Transverse colon (tissue), 4 donors: ENCODE results near the gene MATN3. TPM values are rescaled to one million over a fixed set of nuclear protein-coding genes. Genes with fewer than 3 reads are reported as not detected.

Experiments used
- DNase-seq: peaks from one replicate; pipeline ENCODE4 v3.0.0-alpha.2; 2019
- H3K27ac ChIP-seq, 4 donors: fragments of 200-600 bp; sonication (generic); 2 replicates each; pipeline ENCODE4 v1.5.1; 2016 to 2018; ENCODE audit warnings: inconsistent platforms in 4 of 4
- H3K27me3 ChIP-seq: fragments of 200-600 bp; sonication (generic); 2 replicates; pipeline ENCODE4 v1.5.1; 2017; ENCODE audit warnings: inconsistent platforms
- H3K36me3 ChIP-seq, 4 donors: fragments of 200-600 bp; sonication (generic); 2 replicates each; pipeline ENCODE4 v1.5.1; 2017 to 2019; ENCODE audit warnings: inconsistent platforms in 4 of 4
- H3K4me1 ChIP-seq, 4 donors: fragments of 200-600 bp; sonication (generic); 2 replicates each; pipeline ENCODE4 v1.5.1; 2017 to 2020; ENCODE audit warnings: inconsistent platforms in 4 of 4
- H3K4me3 ChIP-seq, 4 donors: fragments of 200-600 bp; sonication (generic); 1 replicate in 1 of 4; 2 replicates in 3 of 4; pipeline versions ENCODE4 v1.5.1 to v1.6.1; 2017 to 2019; ENCODE audit warnings: inconsistent platforms in 4 of 4
- H3K9me3 ChIP-seq, 2 donors: fragments of 200-600 bp; sonication (generic); 2 replicates each; pipeline ENCODE4 v1.5.1; 2017 to 2019; ENCODE audit warnings: inconsistent platforms in 2 of 2
- EP300 ChIP-seq: sonication (generic); formaldehyde crosslinking; IDR thresholded peaks from one replicate; pipeline ENCODE4 v1.6.1; 2017; ENCODE audit warnings: antibody characterized with exemption, low read depth
- POLR2A ChIP-seq: fragments of 450-650 bp; IDR thresholded peaks from one replicate; pipeline ENCODE4 v1.6.1; 2016; ENCODE audit warnings: antibody characterized with exemption, mild to moderate bottlenecking, moderate library complexity
- POLR2AphosphoS5 ChIP-seq, 3 donors: sonication (generic); formaldehyde crosslinking; IDR thresholded peaks; one replicate each; pipeline ENCODE4 v1.6.1; 2016; ENCODE audit warnings: antibody characterized with exemption in 3 of 3
- WGBS, 2 donors: methylation state at CpG; one replicate each; pipeline ENCODE4 v1.1.5; 2018; ENCODE audit warnings: low coverage in 1 of 2; 5-methylcytosine and 5-hydroxymethylcytosine counted together
- in situ Hi-C, 4 donors: fragments of 200-750 bp; cut with MboI; loops; one replicate each; pipeline versions ENCODE4 v1.15.0 to v1.15.1; 2017; ENCODE audit warnings: low sequenced_read_pairs in 3 of 4, low pct_ligation_motif_present in 1 of 4, low pct_unique_long_range_greater_than_20kb in 1 of 4
- intact Hi-C: fragments of 100-400 bp; cut with DNase I; formaldehyde crosslinking; loops from one replicate; pipeline ENCODE4 v1.15.1; 2023; ENCODE audit warnings: low total_unique reads
- total RNA-seq, 4 donors: library from RNA; depleted of rRNA; stranded (reverse); fragments of >200 nt; gene quantifications; one replicate each; pipeline ENCODE4 v1.1.0, GENCODE V29; 2016
- TF ChIP-seq, protein P1 (sequence below), 5 experiments: fragments of 200-600 bp in 3 of 5; fragments of 450-650 bp in 2 of 5; sonication (generic) in 3 of 5; IDR thresholded peaks; 1 replicate in 2 of 5; 2 replicates in 3 of 5; pipeline ENCODE4 v1.5.1; 2016 to 2017; ENCODE audit warnings: antibody characterized with exemption in 5 of 5, inconsistent platforms in 3 of 5, mild to moderate bottlenecking in 2 of 5, moderate library complexity in 1 of 5

MATN3 gene
- total RNA-seq, 4 donors from 2014 or later: 0.16 to 0.27 TPM; not detected in 2

DNA sequence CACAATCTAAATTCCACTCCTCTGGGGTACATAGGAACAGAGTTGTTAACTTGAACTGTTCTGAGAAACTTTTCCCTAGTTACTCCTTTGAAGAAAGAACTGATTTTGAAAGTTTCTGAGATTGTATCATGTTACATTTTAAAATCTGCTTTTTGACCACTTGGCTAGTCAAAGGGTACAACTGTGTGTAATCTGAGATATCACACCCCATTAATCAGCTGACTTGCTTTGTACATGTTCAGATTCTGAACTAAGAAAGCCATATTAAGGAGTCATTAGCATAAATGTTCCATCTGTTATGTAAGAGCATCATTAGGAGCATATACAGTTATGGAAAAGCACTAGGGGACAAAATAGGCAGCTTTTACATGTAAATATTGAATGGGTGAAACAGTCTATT lies 18.7 kb downstream of the MATN3 start:
- no peak for TF ChIP-seq POLR2AphosphoS5 (IDR thresholded peaks at IDR 0.05)
- TF ChIP-seq EP300: no peak
- TF ChIP-seq, protein P1, sequence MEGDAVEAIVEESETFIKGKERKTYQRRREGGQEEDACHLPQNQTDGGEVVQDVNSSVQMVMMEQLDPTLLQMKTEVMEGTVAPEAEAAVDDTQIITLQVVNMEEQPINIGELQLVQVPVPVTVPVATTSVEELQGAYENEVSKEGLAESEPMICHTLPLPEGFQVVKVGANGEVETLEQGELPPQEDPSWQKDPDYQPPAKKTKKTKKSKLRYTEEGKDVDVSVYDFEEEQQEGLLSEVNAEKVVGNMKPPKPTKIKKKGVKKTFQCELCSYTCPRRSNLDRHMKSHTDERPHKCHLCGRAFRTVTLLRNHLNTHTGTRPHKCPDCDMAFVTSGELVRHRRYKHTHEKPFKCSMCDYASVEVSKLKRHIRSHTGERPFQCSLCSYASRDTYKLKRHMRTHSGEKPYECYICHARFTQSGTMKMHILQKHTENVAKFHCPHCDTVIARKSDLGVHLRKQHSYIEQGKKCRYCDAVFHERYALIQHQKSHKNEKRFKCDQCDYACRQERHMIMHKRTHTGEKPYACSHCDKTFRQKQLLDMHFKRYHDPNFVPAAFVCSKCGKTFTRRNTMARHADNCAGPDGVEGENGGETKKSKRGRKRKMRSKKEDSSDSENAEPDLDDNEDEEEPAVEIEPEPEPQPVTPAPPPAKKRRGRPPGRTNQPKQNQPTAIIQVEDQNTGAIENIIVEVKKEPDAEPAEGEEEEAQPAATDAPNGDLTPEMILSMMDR (IDR thresholded peaks at IDR 0.05): no peak
- no peak for TF ChIP-seq POLR2A
- Histone ChIP-seq H3K9me3 (no peaks in the 10 kb centered on the region), H3K36me3 (no peaks in the 10 kb centered on the region), H3K4me3 (no peak overlapping the region), H3K27me3 (peaks cover 13% of the 10 kb centered on the region), H3K27ac (no peak overlapping the region), H3K4me1 (peaks cover 0 to 15% (median 7%) of the 10 kb centered on the region in 4 donors)
- intact Hi-C loops (no loop called here), in situ Hi-C loops (no loop called here)
- DNase-seq: no peak

DNA sequence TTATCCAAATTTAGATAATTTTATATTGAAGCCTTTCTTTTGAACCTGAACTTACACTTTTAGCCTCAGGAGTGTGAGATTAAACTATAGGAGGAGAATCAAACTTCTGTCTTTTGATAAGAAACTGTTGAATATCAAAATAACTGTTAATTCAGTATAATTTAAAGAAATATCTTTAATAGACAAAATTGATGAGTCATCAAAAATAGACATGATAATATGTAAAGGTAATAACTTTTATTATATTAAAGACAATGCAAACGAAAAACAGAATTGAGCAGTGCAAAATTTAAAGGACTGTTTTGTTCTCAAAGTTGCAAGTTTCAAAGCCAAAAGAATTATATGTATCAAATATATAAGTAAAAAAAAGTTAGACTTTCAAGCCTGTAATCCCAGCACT lies 20.6 kb downstream of the MATN3 start:
- Histone ChIP-seq H3K27me3 (peaks cover 13% of the 10 kb centered on the region), H3K4me1 (peaks cover 0 to 18% (median 9%) of the 10 kb centered on the region in 4 donors), H3K9me3 (no peaks in the 10 kb centered on the region), H3K4me3 (no peak overlapping the region), H3K36me3 (no peaks in the 10 kb centered on the region), H3K27ac (no peak overlapping the region)
- DNase-seq: no peak
- TF ChIP-seq POLR2A: no peak
- WGBS, 2 donors: 76 to 79% methylated on average over 1 of the region's 1 CpG
- intact Hi-C loops (no loop called here), in situ Hi-C loops (no loop called here)

DNA sequence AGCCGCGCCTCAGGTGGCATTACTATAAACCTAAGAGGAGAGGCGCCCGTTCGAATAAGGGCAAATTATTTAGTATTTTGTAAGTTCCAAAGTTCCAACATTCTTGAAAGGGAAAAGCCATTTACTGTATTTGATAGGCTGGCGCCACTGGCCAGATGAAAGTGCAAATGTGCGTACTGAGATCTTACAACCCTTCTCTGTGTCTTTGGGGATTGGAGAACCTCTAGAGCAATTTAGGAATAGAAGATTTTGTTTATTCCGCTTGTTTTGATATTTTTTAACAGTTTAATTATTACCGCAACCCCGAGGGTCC lies 22.1 kb downstream of the MATN3 start:
- intact Hi-C loops: no loop called here
- DNase-seq: no peak
- TF ChIP-seq, protein P1 (IDR thresholded peaks at IDR 0.05): no peak
- in situ Hi-C loops: no loop called here
- Histone ChIP-seq H3K4me1 (peaks cover 0 to 18% (median 9%) of the 10 kb centered on the region in 4 donors), H3K27ac (peak overlapping the region; percentile 52 to 79 (median 68)), H3K9me3 (no peaks in the 10 kb centered on the region), H3K4me3 (peak overlapping the region; percentile 57 to 72 (median 66)), H3K27me3 (peaks cover 13% of the 10 kb centered on the region), H3K36me3 (no peaks in the 10 kb centered on the region)
- 17 to 24% methylated on average over 6 to 10 of the region's 10 CpGs for WGBS, 2 donors

DNA sequence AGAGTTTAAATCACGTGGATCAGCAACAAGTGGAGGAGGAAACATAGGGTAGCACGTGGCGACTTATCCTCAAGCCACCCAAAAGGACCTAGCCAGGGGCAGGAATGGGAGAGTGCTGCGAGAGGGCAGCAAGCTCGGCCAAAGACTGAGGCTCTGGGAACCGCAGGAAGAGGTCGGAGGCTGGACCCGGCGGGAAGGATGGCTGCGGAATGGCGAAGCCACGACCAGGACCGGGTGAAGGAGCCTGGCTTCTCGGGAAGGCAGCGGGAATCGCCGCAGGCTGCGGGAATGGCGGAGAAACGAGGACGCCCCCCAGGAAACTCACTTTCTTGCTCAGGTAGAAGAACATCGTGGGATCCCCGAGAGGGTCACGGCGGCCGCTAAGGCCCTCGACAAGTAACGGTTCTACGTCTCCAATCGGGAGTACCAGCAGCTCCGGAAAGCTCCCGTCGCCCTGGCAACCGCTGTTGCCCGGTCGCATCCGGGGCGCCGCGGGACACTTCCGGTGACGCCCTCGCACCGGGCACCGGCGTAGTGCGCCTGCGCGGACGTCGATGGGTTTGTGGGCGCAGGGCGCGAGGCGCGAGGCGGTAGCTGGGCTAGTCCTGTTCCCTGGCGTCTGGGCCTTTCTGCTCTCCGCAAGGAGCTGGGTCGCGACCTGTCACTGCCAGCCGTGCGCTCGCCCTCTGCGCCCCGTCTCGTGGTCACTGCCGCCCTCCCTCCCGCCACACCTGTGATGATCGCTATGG lies 22.6 kb downstream of the MATN3 start, which contains the start of gene WDR35:
WDR35 (minus strand) TSS at position 439 of the 749 bp plus-strand sequence; CDS start at position 349, 90 bp downstream.
- TF ChIP-seq POLR2AphosphoS5 (IDR thresholded peaks at IDR 0.05) (peak; percentile 49 to 79 (median 49)), EP300 (no peak), POLR2A (no peak)
- TF ChIP-seq, protein P1 (IDR thresholded peaks at IDR 0.05): no peak
- DNase-seq: peak; percentile 93
- 0 to 1% methylated on average over 2 to 67 of the region's 70 CpGs for WGBS, 2 donors
- intact Hi-C loops (no loop called here), in situ Hi-C loops (no loop called here)
- Histone ChIP-seq H3K27me3 (peaks cover 13% of the 10 kb centered on the region), H3K27ac (peak within 1 kb of the TSS; percentile 52 to 79 (median 68)), H3K36me3 (no peaks in the 10 kb centered on the region), H3K4me3 (peak within 1 kb of the TSS; percentile 57 to 72 (median 66)), H3K9me3 (no peaks in the 10 kb centered on the region), H3K4me1 (peaks cover 0 to 18% (median 9%) of the 10 kb centered on the region in 4 donors)

DNA sequence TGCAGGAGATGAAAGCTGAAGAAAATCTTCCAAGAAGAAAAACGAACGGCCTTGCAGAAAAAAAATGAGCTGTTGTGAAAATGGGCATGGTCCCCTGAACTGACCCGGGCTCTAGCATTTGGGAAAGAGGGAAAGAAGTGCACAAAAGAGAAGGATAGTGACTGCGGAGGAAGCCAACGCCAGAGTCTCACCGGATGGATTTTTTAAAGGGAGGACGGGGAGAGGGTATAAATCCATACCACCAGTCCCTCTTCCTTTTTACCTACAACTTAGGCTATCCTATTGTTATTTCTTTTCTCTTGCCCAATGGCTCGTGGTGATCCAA lies 23.2 kb downstream of the MATN3 start:
- peaks cover 13% of the 10 kb centered on the region for H3K27me3 ChIP-seq
- H3K27ac ChIP-seq: peak overlapping the region; percentile 52 to 79 (median 68)
- intact Hi-C loops: no loop called here
- peaks cover 0 to 18% (median 9%) of the 10 kb centered on the region in 4 donors for H3K4me1 ChIP-seq
- H3K9me3 ChIP-seq: no peaks in the 10 kb centered on the region
- WGBS, 2 donors: 15 to 21% methylated on average over 8 of the region's 8 CpGs
- H3K4me3 ChIP-seq: peak overlapping the region; percentile 57 to 72 (median 66)
- H3K36me3 ChIP-seq: no peaks in the 10 kb centered on the region
- no peak for DNase-seq
- in situ Hi-C loops: no loop called here
- TF ChIP-seq POLR2AphosphoS5 (IDR thresholded peaks at IDR 0.05) (no peak), POLR2A (no peak), EP300 (no peak)
- TF ChIP-seq, protein P1 (IDR thresholded peaks at IDR 0.05): no peak
